Activated CD8-positive, alpha-beta memory T cell treated with anti-CD3 and anti-CD28 coated beads for 4 hours (primary cell): ENCODE data around the gene TLR5.

ENCODE experiments used
- DNase-seq, 2 donors: peaks; one replicate each; pipeline ENCODE4 v3.0.0-alpha.2; 2020; ENCODE audit warnings: low read depth in 2 of 2

The TLR5 gene

DNA sequence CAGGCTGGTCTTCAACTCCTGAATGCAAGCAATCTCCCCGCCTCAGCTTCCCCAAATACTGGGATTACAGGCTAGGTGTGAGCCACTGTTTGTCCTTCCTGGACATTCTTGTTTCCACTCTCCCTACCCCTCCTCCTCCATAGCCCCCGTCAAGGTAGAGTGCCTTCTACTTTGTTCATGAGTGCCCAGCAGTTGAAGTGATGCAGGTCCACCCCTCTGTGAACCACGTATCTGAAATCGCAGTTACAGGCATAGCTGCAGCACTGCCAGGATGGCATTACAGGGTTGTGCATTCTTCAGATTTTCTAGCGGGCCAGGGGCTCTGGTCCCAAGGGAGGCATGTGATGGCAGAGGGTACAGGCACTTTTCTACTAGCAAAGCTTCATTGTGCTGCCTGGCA lies 7.4 kb upstream of the TLR5 start:
- DNase-seq: no peak

DNA sequence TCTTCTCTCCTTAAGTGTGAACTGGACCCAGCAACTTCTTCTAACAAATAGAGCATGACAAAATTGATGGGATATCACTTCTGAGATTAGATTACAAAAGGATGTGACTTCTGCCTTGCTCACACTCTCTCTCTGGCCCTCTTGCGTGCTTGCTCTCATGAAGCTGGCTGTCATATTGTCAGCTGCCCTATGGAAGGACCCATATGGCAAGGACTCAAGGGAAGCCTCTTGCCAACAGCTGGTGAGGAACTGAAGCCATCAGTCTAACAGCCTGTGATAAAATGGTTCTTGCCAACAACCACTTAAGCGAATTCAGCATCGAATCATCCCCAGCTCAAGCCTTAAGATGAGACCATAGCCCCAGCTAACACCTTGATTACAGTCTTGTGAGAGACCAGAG lies 4.8 kb upstream of the TLR5 start:
- no peak for DNase-seq

DNA sequence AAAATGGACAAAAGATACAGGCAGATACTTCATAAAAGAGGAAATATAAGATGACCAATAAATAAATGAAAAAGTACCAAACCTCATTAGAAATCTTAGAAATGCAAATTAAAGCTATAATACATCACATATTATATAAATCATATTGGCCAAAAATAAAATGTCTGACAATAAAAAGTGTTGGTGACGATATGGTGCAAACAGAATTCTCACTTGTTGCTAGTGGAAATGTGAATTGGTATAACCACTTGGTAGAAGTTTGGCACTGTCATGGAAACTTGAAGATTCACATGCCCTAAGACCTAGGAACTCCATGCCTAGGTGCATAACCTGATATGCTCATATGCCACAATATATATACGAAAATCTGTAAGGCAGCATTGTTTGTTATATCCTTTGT lies 4.4 kb upstream of the TLR5 start:
- DNase-seq: no peak

DNA sequence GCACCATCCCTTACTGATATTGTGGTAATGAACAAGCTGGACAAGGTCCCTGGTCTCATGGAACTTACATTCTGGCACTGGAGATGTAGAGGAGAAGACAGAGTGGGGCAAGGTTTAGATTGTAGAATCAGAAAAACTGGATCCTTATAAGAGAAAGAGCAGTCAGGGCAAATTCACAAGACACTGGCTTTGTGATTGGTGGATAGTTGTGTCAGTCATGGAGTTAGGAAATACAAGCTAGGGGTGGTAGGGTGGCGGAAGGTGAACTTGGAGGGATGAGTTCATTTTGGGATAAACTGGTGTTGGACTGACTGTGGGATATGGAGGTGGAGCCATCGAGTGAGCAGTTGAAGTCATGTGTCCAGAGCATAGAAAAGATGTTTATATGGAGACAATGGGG lies 3.7 kb upstream of the TLR5 start:
- no peak for DNase-seq

DNA sequence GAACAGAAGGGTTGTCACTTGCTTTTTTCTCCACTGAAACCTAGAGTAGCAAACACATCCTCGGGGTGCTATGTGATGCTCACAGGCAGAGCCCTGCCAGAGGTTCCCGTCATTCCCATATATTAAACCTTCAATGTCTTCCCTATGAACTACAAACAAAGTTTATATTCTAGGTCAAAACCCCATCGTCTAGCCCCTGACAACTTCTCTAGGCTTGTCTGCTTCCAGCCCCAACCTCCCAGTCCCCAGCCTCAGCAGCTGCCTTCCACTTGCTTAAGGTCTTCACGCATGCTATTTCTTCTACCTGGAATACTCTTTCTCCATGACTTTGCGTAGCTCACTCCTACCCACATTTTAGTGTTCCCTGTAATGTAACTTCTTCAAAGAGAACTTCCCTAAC lies 1.9 kb upstream of the TLR5 start:
- DNase-seq: no peak

DNA sequence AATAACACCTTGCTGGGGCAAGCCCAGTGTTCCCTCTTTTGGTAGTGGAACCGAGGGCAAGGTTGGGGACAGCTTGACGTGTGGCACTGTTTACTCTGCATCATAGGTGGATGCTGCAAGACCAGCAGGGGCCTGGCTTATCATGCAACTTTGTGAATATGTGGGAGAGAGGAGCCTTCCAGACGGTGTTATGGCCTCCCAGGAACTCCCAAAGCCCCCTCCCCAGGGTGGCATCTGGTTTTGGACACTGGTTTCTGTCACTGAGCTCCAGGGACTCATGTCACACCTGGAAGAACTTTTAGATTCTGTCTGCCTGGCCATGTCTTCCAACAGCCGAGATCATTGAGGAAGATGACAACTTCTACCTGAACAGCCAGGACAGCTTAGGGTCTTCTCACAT lies 1.4 kb upstream of the TLR5 start:
- DNase-seq: no peak

DNA sequence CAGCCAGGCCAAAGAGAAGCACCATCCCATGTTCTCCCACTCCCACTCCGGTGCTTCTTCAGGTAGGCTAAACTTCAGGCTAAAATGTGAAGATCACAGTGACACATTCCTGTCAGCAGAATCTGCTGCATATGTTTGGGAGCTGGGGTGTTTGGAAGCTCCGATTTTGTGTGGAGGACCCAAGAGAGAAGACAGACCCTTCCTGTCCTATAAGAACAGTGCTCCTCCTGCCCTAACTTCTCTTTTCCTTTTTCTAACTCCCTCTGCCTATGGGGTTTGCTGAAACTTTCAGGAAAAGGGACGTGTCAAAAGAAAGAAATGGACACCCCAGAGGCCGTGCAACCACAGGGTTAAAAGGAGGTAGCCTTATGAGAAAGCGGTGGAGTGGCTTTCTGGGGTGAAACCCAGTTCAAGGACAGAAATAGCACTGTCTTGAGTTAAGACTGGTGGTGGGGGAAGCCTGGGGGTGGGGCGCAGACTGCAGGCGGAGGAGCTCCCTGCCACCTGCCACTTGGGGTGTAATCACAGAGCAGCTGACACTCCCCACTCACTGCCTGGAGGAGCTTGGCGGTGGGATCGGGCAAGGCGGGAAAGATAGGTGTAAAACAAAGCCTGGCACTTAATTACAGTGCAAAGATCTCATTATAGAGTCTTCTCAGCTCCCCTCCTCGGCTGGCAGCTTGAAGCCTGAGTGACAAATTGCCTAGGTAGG lies 645 bp upstream of the TLR5 start:
- no peak for DNase-seq

DNA sequence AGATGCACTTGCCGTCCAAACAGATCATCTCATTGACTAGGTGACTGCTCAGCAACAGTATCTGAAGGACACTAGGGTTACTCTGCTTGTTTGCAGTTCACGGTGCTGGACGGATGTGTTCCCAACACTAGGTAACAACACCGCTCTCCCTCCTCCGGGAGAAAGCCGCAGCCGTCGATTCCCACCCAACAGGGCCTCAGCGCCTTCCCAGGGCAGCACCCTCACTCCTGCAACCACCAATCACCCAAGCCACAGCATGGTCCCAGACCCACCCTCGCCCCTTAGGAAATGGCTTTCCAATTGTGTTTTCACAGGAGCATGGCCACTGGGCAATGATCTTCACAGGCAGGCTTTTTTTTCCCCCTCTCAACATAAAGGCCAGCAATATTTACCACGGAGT lies 779 bp downstream of the TLR5 start:
- no peak for DNase-seq

DNA sequence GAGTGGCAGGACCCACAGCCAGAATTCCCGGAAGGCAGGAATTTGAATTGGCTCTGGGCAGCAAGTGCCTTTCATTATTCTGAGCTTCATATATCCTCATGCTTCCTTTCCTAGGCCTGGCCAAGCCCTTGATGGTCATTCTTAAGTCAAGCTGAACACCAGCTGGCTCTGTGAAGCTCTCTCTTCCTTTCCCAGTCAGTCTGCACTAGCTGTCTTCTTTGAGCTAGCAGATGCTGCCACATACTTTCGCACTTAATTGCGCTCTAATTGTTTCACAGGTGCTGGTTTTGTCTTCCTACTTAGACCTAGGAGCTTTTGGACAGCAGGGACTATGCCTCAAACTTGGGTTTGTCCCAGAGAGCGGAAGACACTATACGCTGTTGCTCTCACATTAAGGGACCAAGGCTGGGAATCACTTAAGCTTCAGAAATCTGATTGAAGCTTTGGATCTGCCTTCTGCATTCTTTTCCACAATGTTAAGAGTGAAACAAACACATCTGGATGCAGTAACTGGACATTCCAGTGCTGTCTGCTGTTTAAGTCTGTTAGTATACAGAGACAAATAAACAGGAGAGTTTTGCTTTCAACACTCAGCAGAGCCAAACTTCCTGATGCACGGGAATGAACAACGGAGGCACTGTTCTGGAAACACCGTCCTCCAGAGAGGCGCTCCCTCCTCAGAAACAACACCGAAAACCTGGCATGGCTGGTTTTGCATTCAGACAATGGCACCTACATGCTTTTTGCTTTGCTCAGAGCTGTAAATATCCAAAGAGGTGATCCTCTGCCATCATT lies 2.2 kb downstream of the TLR5 start:
- DNase-seq: no peak

DNA sequence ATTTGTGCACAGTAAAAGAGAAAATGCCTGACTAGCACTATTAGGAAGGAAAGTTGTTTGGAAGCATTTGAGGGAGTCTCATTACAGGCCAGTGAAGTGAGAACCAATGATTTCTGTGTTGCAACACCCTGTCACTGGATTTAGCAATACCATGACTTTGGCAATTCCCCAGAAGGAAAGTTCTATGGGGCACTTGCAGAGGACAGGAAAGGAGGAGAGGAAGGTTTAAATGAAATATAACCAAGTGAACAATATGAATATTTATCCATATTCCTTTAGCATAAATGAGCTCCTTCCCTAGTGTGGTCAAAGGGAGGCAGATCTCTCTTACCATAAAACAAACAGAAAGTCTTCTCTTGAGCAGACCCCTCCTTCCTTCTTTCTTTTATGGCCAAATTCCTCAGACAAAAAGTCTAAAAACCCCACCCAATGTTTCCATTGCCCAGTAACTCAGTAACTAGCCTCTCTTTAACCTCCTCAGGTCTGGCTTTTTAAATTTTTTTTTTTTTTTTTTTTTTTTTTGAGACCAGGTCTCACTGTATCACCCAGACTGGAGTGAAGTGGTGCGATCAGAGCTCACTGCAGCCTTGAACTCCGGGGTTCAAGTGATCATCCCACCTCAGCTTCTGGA lies 5.5 kb downstream of the TLR5 start:
- DNase-seq: no peak

DNA sequence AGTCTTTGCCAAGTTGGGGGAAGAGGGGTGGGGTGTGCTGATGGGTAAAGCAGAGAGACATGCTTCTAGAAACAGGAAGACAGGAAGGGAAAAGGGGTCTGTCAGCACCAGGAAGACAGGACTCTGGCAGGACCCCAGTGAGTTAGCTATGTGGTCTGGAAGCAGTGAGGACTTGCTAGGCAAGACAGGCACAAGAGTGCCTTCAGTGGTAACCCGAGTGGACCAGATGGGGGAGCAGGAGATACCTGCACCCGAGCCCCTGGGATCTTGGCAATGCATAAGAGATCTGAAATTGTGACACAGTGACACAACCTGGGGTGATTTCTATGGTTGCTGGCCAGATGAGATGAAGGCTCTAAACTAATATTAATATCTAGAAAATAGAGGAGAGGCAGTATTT lies 7.0 kb downstream of the TLR5 start:
- DNase-seq: no peak

DNA sequence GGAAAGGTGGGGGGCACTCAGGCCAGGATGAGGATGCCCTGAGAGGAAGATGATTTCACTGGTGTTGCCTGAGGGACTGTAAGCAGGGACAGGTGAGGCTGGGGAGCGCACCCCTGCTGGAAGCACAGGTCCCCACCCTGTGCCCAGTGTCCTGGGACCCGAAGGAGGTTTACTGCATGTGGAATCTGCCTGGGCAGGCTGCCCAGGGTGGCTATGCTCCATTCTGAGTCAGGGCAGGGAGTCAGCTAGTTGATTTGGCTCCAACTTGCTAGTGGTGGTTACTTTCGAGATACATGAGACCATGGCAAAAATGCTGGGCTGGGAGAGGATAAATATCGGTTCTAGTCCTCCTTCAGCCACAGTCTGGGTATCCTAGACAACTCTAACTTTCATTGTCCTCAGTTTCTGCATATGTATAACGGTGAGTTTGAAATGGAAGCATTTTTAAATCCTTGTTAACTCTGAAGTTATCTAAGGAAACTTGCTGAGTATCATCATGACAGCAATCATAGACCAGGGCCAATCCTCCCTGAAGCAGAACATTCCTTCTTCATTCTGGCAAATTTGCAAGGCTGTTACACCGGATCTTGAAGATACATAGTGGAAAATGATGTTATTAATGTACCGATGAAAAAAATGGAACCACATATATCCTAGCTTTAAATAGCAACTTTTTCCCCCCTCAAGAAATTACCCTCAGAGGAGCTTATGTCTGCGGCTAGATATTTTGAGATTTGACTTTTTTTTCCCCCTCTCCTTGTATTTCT lies 7.7 kb downstream of the TLR5 start:
- no peak for DNase-seq

DNA sequence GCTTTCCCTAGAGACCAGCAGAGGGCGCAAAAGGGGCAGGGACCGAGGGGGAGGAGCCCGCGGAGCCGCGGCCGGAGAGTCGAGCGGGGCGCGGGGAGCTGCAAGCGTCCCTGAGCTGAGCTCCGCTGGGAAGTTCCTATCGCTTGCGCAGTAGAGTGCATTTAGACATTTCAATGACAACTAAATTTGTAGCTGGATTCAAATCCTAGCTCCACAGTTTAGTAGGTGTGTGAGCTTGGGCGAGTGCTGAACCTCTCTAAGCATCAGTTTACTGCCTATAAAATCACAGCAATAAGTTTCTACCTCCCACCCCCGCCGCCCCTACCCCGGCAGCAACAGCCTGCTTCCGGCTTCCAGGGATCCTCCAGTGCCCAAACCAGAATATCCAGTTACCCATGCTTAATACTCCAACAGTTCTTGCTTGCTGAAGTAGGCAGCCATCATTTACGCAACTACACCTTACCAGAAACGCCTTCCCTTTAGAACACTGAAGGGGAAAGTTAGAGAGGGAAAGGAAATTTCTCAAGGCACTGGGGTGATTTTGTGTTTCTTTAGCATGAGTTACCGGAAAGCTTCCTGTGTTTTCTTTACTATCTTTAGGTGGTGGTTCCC lies 9.1 kb downstream of the TLR5 start:
- peak; percentile 47 to 49 for DNase-seq

DNA sequence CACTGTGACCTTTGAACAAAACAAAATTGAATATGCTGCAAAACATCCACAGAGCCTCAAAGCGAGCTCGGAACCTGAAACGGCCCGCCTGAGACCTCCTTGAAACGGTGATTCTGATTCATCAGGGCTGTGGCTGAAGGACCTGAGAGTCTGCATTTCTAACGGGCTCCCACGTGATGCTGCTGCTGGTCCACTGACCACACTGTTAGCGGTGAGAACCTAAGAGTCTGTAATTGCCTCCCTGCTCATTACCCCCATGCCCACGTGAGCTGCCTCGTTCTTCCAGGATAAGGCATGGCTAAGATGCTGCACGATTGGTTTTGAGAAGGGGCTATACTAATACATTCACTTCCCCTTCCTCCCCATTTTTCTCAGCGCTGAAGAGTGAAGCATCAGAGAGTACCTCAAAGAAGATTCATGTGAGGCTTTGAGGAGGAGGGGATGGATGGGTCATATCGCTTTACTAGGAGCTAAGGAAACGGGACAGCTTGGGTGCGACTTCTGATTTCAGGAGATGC lies 9.7 kb downstream of the TLR5 start:
- no peak for DNase-seq

DNA sequence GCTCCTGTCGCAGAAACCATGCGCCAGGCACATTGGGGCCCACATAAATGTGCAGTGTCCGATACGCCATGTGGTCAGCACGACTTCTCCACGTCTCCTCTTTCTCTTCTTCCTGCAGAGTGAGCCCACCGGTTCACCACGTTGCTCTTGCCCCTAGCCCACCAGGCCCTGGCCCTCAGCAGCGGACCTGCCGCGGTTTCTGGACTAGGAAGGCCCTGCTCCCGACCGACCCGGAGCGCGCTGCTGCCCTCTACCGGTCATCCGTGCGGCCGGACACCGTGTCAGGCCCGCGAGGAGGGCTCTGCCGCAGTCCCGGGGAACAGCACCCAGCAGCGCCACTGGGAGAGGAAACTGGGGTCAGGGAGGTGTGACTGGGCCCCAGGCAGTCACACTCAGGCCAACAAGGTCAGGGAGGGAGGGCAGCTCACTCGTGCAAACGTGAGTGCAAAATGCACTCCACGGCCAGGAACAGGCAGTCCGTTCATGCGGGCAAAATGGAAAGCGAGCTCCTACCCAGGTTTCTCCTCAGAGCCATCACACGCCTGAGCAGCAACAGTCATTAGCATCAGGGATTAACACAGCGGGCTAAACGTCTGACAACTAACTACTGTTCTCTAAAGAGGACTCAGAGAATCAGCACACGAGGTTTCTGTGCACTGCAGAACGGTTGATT lies 13.7 kb downstream of the TLR5 start:
- DNase-seq: peak in 1 of 2 donors; percentile 40

DNA sequence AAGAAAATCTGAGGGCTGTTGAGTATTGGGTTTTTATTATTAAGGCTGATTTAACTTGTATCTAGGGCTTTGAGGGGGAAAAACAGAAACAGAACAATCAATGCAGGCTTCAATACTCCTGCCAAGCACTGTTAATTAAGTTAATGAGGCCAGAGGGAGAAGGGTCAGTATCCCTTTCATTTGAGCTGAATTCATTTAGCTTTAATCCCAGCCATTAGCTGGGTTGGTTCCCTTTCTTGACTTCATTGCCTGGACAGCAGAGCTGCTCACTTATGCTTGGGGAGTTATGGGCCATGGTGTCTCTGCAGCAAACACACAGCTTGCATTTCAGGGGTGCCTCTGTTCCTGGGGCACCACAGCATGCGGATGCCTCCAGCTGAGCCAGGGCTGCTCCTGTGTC lies 16.3 kb downstream of the TLR5 start:
- no peak for DNase-seq

DNA sequence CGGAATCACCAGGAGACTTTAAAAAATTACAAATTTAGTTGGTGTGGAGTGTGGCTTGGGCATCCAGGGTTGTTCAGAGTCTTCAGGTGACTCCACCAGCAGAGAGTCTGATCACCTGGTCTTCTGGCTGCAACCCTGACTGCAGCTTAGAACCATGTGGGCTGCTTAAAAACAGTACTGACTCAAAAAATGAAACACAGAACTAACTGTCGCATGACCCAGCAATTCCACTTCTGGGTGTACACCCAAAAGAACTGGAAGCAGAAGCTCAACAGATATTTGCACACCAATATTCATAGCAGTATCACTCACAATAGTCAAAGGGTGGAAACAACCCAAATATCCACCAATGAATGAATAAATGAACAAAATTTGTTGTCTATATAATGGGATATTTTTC lies 17.3 kb downstream of the TLR5 start:
- no peak for DNase-seq

DNA sequence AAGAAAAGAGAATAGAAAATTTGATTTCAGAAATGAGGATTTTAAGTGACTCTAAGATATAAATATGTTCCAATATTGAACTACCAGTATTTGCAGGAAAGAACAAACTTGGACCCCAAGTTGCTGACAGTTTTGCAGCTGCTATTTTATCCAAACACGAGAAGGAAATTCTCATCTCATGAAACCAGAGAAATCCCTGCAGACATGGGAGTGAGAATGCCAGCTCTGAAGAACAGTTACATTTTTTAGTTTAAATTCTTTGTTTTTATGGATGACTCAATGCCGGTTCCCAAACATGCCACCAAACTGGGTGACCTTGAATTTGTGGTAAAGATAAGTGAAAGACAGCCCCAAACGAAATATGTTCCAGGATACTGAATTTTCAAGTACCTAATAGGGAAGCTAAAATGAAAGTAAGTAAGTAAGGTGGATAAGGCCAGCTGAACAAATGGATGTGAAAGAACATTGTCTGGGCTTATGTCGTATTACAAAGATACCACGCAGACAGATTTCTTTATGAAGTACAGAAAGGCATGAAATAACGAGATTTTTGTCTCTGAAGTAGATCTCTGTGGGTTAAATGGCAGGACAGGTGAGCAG lies 19.9 kb downstream of the TLR5 start:
- no peak for DNase-seq

DNA sequence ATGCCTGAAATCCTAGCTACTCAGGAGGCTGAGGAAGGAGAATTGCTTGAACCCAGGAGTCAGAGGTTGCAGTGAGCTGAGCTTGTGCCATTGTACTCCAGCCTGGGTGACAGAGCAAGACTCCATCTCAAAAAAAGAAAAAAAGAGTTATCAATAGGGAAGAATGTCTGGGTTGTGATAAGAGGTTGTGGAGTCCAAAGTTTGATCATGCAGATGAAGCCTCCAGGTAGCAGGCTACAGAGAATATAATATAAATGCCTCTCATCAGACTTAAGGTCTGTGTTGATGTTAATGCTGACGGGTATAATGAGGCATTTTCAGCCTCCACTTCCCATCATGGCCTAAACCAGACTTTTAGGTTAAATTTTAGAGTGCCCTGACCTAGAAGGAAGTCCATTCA lies 24.6 kb downstream of the TLR5 start:
- DNase-seq: no peak

DNA sequence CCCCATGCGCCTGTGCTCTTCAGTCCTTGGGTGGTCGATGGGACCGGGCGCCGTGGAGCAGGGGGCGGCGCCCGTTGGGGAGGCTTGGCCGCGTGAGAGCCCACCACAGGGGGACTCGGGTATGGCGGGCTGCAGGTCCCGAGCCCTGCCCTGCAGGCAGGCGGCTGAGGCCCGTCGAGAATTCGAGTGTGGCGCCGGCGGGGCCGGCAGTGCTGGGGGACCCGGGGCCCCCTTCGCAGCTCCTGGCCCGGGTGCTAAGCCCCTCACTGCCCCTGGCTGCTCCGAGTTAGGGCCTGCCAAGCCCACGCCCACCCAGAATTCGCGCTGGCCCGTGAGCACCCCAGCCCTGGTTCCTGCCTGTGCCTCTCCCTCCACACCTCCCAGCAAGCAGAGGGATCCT lies 26.1 kb downstream of the TLR5 start:
- DNase-seq: no peak

DNA sequence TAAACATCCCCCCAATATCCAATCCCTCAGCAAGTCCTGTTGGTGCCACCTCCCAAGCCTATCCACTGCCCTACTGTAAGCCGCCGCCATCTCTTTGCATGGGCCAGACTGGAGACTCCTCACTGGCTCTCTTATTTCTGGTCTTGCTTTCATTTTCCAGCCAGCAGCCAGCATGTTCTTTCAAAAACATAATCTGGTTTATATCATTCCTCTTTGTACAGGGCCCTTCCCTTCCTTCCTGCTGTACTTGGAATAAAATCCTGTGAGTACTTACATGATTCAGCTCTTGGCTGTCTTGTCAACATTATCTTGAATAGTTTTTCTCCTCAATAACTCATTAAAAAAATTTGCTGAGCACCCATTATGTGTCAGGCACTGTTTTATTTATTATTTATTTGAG lies 28.2 kb downstream of the TLR5 start:
- no peak for DNase-seq
